Thyroid gland (tissue), 4 donors: ENCODE measurements around the gene OBSCN.

ENCODE experiments used
- CTCF ChIP-seq, 6 experiments: fragments of 200-600 bp in 3 of 6; fragments of 450-650 bp in 3 of 6; sonication (generic) in 3 of 6; IDR thresholded peaks; one replicate each; pipeline ENCODE4 v1.5.1; 2016 to 2019; ENCODE audit warnings: antibody characterized with exemption in 6 of 6, mild to moderate bottlenecking in 2 of 6, inconsistent platforms in 1 of 6, moderate library complexity in 1 of 6
- POLR2A ChIP-seq, 2 donors: fragments of 450-650 bp; IDR thresholded peaks; one replicate each; pipeline ENCODE4 v1.6.1; 2017; ENCODE audit warnings: antibody characterized with exemption in 2 of 2, mild to moderate bottlenecking in 2 of 2, moderate library complexity in 1 of 2

DNA sequence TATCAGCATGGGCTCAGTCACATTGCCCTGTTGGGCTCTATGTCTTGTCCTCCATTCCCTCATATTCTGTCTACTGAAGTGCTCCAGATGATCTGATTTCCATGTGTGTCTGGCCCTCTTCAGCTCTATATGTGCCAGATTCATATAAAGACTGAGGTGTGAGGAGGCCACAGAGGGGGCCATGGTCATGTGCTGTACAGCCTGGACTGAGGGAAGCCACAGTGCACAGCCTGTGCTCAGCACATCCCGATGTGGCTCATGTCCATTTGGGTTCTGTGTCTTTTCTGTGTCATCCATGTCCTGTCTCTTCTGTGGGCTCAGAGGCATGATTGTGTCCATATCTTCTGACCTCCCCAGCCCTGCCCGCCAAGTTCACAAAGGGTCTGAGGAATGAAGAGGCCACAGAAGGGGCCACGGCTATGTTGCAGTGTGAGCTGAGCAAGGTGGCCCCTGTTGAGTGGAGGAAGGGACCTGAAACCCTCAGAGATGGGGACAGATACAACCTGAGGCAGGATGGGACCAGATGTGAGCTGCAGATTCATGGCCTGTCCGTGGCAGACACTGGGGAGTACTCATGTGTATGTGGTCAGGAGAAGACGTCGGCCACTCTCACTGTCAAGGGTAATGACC lies 97.0 kb downstream of the OBSCN start:
- no peak for TF ChIP-seq CTCF (IDR thresholded peaks at IDR 0.05)
- TF ChIP-seq POLR2A (IDR thresholded peaks at IDR 0.05), result no peak
